CD4-positive, alpha-beta T cell treated with Interleukin-10 for 1 hour (primary cell): ENCODE data around the gene EML6.

ENCODE experiments used
- DNase-seq: peaks from one replicate; pipeline ENCODE4 v3.0.0-alpha.2; 2020

EML6 gene

DNA sequence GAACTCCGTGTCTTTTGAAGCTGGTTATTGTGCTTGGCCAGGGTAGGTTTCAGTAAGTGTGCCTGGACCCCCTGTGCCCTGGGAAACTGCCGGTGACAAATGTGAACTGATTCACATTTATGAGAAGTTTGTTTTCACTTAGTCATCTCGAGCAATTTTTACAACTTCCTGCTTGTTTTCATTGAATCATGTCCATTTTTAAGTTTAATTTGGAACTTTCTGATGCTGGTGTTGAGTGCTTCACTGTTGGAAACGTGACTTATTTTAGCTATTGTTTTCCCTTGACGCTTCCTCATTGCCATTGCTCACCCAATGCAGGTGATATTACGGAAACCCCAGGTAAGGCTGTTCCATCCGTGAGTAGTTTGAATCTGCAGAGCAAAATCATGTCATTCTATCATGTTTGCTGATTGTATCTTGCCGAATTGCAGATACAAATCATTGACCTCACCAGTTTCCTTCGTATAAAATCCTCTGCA is 229.6 kb downstream of the EML6 start:
- no peak for DNase-seq

DNA sequence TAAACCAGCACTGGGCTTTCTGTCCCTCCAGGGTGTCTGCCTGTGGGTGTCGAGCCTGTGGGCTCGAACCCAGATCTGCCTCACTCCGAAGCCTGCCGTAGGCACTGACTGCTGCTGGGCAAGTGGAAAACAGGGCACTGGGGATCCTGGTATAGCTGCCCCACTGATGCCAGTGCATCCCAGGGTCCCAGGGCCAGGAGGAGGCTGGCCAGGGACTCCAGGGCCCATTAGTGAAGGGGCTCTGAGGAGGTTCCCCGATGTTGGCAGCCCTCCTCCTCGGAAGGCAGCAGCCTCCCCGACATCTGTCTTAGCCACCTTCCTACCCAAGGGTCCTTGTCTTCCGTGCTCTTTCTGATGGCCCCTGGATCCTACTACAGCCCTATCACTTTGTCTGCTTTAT is 230.7 kb downstream of the EML6 start:
- no peak for DNase-seq

DNA sequence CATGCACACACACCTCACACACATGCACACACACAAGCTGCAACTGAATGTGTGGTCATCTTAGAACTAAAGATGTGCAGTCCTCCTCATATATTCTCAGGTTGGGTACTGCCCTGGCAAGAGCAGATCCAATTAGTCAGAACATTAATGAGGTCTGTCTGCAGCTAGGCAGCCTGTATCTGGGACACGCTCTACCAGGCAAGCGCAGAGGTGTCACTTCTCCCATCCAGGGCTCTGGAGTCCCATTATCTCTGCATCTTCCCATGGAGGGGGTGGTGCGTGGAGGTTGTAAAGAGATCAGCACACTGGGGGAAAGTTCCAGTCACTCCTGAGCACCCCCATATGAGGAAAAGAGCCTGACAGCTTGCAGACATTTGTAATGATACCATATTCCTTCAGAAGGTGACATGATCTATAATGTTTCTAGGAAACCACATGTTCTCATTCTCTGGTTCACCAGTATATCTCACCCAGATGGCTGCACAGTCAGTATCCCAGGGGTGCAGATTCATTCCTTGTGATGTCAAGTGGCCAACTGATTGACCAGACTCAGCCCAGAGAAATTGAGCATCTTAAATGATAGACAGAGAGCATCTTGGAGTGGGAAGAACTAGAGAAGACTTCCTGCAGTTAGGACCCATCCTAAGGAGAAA is 231.4 kb downstream of the EML6 start:
- no peak for DNase-seq

DNA sequence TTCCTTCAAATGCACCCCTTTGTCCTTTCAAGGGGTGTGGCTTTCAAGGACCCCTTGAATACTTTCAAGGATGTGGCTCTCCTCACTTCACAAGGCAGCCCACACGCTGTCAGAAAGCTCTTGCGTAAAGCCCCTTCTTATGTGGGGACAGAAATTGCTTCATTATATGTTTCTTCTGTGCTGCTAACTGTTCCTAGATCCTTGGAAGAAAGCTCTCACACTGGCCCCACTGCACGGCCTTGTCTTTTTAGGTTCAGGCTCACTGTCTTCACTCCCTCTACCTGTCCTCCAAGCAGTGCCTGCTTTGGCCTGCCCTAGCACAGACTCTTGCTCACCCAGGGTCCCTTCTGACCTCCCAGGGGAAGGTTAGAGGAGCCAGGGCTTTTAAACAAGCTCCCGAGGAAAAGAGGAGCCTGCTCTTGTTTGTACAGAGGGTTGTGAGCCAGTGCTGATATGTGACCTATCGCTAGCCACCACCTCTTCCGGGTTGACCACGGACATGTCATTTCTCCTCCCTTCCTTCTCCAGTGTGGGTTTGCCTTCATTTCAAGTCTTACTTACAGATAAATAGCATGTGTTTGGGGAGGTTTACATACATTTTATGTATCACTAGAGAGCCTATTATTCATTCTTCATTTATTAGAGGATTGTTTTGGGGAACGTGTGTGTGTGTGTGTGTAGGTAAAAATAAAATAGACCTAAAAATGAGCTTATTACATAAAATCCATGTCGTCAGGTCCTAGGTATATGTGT is 232.1 kb downstream of the EML6 start:
- no peak for DNase-seq

DNA sequence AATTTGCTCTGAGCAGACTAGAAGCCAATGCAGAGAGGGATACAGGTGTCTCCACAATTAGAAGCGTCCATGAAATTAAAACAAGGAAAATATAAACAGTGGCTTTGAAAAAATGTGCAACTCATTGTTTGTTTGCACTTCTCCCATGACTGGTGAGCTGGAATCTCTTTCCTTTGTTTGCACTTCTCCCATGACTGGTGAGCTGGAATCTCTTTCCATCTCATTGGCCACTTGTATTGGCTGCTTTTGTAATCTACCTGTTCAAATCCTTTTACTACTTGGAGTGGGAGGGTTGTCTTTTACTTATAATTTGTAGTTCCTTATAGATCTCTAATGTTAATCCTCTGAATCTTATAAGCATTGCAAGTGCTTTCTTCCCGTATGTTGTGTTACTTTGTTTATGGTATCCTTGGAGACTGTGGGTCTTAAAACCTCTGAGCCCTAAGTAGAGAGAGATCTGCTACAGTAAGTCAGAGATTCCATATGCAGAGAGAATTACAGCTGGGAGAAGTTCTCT is 232.7 kb downstream of the EML6 start:
- DNase-seq, result no peak

DNA sequence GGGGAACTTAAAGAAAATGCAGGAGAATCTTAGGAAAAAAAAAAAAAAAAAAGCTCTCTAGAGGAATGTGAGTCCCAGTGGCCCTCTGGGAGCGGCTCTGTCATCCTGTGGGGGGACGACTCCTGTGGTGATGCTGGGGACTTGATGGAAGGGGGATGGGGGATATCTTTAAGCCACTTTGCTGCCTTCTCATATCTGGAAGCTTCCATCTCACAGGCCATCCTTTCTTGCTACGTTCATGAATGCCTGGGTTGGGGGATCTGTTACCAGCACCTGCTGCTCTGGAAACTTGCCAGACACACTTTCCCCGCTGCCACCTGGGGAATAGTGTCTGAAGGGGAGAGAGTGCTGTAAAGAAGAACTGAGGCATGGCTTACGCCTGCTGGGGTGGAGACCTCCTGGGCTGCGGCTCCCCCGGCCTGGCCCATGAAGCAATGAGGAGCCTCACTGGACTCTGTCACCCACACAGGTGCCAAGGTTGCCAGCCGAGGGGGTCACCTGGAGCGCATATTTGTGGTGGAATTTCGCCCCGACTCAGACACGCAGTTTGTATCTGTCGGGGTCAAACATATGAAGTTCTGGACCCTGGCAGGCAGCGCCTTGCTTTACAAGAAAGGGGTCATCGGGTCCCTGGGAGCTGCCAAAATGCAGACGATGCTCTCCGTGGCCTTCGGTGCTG is 234.0 kb downstream of the EML6 start:
- no peak for DNase-seq

DNA sequence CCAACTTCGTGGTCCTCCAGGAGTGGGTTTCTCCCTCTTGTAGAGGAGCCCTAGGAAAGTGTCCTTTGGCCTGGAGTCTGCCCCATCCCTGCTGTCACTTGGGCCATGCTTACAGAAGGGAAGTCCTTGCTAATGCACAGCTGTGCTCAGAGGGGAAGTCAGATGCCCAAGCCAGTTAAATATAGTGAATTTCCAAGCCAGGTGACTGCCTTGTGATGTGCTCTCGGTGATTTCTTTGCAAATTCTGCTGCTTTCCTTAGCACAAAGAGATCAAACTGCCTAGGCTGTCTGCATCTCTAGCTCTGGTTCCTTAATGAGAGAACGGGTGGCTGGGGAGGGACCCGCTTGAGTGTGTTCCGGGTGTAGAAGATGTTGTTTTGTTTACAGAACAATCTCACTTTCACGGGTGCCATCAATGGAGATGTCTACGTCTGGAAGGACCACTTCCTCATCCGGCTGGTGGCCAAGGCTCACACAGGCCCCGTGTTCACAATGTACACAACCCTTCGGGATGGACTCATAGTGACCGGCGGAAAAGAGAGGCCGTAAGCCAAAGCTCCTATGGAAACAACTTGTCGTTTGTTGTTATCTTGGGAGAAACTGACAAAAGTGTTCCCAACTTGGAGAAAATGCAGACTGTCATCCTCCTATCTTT is 235.4 kb downstream of the EML6 start:
- no peak for DNase-seq

DNA sequence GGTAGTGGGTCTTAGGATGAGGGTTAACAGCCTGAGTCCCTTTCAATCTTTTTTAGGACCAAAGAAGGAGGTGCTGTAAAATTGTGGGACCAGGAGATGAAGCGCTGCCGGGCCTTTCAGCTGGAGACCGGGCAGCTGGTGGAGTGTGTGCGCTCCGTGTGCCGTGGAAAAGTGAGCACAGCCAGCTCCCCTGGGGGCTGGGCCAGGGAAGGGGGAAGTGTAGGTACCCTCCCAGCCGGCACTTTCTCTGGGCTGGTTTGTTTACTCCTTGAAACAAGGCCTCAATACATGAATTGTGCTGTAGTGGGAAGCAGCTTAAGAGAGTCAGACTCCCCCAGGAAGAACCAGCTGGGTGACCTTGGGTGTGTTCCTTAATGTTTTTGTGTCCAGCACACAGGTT is 236.7 kb downstream of the EML6 start:
- no peak for DNase-seq

DNA sequence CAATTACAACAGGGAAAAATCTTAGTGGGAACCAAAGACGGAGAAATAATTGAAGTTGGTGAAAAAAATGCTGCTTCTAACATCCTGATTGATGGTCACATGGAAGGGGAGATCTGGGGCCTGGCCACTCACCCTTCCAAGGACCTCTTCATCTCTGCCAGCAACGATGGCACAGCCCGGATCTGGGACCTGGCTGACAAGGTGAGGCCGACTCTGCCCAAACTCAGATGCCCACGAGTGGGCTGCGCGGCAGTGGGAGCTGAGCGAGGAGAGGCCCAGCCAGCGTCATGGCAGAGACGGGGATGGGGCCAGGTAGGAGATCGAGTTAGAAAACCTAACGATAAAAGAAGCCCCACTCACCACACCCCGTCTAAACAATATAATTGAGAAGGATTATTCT is 239.0 kb downstream of the EML6 start:
- DNase-seq, result no peak

DNA sequence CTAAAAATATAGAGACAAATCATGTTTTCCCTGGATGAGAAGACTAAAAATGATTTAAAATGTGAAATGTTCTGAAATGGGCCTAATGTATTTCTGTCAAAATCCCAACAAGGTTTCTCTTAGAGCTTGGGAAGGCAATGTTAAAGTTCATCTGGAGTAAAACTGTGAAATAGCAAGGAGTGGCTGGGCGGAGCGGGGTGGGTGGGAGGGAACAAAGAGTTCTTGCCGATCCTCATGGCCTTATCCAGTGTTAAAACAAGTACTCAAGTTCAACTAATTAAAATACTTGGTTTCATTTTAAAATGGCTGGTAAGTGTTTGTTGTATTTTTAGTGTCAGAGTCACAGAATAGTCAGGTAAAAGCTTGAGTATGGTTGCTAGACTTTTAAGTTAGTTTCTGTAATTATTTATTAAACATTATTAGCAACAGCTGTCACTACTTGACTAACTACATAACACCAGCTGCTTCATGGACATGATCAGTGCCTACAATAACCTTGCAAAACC is 239.5 kb downstream of the EML6 start:
- no peak for DNase-seq

DNA sequence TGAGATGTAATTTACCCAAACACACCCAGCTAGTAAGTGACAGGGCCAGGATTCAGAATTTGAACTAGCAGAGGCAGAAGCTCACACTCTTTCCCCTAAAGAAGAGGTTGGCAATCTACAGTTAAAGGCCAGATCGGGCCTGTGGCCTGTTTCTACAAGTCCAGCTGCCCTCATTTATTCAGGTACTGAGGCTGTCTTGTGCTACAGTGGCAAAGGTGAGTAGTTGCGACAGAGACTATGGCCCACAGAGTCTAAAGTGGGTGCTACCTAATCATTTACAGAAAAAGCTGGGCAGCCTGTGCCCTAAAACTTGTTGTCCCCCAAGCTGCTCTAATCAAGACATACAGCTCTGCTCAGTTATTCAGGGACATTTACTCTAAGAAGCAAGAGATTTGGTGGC is 240.0 kb downstream of the EML6 start:
- DNase-seq, result no peak

DNA sequence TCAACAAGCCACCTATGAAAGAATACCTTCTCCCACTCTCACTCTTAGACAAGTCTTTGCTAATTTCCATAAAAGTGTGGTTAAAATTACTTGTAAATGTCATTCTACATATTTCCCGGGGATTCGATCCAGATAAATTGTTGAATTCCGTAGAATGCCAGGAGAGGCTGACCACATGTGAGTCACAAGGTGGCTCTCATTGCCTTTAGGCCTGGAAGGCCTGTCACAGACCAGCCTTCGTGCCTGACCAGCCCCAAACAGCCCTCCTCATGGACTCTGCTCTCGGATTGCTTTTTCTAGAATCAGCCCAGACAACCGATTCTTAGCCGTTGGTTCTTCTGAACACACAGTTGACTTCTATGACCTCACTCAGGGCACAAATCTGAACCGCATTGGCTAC is 240.8 kb downstream of the EML6 start:
- no peak for DNase-seq

DNA sequence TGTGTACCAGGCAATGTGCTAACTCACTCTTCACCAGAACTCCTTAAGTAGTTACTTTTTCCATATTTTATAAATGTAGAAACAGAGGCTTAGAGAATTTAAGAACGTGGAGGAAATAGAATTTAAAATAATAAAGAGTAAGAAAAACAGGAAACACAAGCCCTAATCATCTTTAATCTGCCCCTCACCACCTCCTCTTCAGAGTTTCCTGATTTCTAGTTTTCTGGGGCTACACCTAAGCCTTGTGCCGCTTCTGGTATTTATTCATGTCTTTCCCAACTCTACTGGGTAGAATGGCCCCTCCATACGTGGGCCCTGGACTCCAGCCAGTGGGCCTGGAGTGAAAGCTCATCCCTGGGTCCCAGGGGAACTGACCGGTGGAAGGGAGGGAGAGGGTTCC is 241.4 kb downstream of the EML6 start:
- no peak for DNase-seq

DNA sequence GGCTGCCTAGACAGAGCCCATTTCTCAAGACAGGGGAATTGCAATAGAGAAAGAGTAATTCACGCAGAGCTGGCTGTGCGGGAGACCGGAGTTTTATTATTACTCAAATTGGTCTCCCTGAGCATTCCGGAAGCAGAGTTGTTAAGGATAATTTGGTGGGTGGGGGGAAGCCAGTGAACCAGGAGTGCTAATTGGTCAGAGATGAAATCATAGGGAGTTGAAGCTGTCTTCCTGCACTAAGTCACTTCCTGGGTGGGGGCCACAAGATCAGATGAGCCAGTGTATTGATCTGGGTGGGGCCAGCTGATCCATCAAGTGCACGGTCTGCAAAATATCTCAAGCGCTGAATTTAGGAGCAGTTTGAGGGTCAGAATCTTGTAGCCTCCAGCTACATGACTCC is 242.0 kb downstream of the EML6 start:
- DNase-seq, result no peak

DNA sequence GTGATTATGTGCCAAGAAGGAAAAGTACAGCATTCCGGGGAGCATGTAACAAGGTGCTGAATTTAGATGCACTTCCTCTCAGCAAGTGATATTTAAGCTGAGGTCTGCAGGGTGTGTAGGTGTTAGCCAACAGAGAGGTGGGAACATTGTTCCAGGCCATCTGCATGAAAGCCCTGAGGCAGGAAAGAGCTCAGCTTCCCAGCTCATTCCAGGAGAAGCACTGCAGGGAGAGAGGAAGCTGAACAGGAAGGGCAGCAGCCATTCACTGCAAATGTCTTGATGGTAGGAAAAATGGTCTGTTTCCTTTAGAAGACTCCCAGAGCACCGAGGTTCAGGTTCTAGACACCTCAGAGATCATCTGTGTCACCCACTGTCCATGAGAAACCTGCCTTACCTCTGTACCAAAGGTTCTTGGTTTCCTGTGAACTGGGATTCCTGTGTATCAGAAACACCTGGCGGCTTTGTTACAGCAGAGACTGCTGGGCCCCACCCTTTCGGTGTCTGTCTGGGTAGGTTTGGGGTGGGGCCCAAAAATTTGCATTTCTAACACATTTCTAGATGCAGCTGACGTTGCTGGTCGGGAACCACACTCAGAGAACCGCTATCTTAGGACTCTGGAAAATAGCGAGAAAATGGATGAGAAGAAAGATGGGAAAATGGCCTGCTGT is 242.8 kb downstream of the EML6 start:
- DNase-seq, result no peak

DNA sequence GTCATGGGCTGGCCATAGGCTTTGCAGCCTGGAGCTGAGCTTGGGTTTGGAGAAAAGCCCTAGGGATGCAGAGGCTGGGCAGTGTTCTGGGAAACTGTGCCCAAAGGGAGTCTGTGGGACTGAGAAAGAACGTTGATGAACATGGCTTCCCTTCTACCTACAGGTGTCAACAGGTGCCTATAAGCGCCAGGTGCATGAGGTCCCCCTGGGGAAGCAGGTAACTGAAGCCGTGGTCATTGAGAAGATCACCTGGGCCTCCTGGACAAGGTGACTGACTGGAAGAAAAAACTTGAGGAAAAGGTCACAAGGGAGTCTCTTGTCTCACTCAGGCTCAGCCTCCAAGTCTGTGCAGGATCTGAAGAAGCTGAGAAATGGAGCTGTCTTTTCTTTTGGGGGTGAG is 243.4 kb downstream of the EML6 start:
- no peak for DNase-seq

DNA sequence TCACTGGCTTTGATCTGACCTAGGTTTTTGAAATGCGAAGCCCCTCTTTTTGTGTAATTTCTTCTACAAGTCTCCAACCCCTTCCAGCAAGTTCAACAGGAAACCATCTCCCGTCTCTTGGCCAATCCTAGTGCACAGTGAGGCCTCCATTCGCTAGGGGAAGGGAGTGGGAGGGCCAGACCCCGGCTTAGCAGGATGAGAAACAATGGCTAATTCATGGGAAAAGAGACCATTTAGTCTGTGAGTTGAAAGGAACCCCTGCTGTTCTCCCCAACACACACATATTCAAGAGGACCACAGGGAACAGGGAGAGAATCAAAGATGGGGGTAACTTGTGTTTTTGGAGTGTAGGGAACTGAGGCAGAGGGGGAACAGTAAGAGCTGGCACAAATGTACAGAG is 243.8 kb downstream of the EML6 start:
- DNase-seq, result no peak

DNA sequence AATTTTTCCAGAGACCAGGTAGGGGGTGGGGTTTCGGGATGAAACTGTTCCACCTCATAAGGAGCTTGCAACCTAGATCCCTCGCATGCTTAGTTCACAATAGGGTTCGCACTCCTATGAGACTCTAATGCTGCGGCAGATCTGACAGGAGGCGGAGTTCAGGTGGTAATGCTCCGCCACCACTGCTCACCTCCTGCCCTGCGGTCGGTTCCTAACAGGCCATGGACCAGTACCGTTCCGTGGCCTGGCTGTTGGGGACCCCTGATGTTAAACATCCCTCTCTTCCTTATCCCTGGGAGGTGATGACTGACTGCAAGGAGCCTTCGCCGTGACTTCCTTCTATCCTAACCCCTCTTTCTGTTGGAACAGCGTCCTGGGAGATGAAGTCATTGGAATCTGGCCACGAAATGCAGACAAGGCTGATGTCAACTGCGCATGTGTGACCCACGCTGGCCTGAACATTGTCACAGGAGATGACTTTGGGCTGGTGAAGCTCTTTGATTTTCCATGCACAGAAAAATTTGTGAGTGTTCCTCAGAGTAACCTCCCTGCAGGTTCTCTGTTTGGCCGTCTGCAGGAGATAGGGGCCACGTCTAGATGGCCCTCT is 244.4 kb downstream of the EML6 start:
- DNase-seq, result no peak

DNA sequence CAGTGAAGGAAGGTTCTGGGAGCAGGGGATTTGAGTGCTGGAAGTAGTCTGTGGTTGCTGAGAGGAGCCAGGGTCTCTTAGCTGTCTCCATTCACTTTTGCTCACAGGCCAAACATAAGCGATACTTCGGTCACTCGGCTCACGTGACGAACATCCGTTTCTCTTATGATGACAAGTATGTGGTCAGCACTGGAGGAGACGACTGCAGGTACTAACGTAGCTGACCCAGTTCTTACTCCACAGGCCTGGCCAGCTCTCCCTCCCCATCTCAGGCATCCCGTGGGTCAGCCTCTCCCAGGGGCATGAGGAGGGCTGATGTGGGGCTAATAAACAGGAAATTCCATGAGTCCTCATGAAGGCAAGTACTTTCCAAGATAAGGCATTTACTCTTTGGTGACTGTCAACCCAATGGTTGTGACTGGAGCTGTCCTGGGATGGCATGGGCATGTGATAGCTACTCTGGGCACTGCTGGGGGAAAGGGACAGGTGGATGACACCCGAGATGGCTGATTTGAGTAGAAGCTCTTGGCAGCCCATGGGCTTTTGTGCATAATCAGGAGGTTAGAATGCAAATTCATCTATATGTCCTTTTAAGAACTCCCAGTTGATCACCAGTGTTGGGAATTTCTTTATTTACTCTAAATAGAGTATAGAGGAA is 245.2 kb downstream of the EML6 start:
- no peak for DNase-seq

DNA sequence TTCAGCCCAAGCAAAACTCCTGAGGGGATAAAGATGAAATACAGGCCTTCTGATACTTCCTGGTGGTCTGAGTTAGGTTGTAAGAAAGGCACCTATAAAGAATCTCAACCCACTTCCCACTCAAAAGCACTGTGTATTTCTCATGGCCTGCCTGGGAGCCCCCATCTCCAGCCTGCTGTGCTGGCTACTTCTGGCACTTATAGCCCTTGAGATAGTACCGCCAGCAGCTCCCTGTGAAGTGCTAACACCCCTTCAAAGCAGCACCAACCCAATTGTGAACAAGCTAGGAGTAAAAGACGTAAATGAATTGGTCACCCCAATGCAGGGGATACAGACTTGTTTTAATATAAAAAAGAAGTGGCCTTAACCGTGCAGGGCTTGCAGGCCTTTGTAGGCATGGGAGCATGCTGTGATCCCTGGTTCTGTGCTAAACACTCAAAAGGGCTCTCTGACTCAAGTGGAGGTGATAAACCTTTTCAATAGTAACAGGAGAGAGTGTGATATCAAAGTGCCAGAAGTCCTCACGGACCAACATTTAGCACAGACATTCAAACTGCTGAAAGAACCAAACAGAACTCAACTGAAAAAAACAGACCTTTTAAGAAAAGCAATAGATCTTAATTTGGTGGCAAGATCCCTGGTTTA is 246.0 kb downstream of the EML6 start:
- no peak for DNase-seq

DNA sequence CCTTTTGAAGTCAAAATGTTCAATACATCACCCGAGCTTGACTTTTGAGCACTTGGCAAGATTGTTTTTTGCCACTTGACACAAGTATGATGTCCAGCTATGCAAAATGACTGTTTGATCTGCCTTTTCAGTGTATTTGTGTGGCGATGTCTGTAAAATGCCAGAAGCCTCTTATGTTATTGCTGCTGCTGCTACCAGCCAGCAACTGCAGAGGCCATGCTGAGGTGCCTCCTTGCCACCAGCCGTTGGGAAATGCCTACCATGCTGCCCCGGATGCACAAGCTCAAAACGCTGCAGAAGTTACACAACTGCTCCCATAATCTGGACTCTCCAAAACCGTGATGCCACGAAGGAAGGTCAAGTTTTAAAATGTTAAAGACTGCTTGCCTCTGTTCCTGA is 246.5 kb downstream of the EML6 start:
- DNase-seq, result no peak
